MM.1S (cell line): ENCODE data around the gene CDAN1.

ENCODE experiments used
- EZH2 ChIP-seq: fragments of 300-600 bp; sonication (generic); optimal IDR thresholded peaks from 2 replicates; pipeline ENCODE3; 2017; ENCODE audit warnings: low read depth, mild to moderate bottlenecking, antibody characterized with exemption, low read length, mixed read lengths
- TF ChIP-seq, protein P1 (sequence below): fragments of 300-600 bp; sonication (generic); IDR thresholded peaks from 2 replicates; pipeline ENCODE4 v1.5.1; 2016; ENCODE audit warnings: antibody characterized with exemption, low read length, mixed read lengths

DNA sequence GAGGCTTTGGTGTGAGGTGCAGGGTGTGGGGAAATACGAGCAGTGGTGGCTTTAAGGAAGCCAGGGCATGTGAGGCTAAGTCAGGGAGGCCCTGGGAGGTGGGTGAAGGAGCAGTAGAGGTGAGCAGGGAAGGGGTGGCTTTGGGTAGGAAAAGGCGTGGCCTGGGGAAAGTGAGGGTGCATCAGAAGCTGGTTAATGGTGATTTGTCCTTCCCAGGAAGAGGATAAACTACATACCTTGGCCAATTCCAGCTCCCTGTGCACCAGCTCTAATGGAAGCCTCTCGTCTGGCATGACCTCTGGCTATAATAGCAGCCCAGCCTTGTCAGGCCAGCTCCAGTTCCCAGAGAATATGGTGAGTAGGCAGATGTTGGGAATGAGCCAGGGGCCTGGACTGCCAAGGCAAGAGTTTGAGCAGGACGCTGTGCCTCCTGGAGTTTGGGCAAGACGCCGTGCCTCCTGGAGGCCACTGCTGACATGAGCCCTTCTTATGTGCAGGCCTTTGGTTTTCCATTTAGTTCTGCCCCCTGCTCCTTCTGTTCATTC lies 41.3 kb downstream of the CDAN1 start:
- TF ChIP-seq, protein P1, sequence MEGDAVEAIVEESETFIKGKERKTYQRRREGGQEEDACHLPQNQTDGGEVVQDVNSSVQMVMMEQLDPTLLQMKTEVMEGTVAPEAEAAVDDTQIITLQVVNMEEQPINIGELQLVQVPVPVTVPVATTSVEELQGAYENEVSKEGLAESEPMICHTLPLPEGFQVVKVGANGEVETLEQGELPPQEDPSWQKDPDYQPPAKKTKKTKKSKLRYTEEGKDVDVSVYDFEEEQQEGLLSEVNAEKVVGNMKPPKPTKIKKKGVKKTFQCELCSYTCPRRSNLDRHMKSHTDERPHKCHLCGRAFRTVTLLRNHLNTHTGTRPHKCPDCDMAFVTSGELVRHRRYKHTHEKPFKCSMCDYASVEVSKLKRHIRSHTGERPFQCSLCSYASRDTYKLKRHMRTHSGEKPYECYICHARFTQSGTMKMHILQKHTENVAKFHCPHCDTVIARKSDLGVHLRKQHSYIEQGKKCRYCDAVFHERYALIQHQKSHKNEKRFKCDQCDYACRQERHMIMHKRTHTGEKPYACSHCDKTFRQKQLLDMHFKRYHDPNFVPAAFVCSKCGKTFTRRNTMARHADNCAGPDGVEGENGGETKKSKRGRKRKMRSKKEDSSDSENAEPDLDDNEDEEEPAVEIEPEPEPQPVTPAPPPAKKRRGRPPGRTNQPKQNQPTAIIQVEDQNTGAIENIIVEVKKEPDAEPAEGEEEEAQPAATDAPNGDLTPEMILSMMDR = no peak
- no peak for TF ChIP-seq EZH2
